HFF-Myc (cell line): Measurements from ENCODE around the gene MTRF1L.
A peak's percentile ranks its signal among the peaks of the same experiment; 100 is the strongest.
"Not testable (repeated sequence)": the region's sequence is repeated elsewhere in the genome, so short reads cannot be mapped to it uniquely, and the experiment has no call there.

Source experiments
- DNase-seq: peaks from one replicate; pipeline ENCODE4 v3.0.0-alpha.2; 2011; ENCODE audit warnings: low read depth; ENCODE audit errors: extremely low read depth
- H3K4me3 ChIP-seq: replicated peaks from 2 replicates; pipeline ENCODE4 v1.5.1; 2011; ENCODE audit warnings: low read depth, mild to moderate bottlenecking, control low read depth, low read length
- CTCF ChIP-seq: IDR thresholded peaks from 2 replicates; pipeline ENCODE4 v1.5.1; 2012; ENCODE audit warnings: mild to moderate bottlenecking, low read depth, low read length, control low read depth; ENCODE audit errors: missing control alignments

Gene MTRF1L

GRCh38 chr6:152986978-152987377 is 15.5 kb downstream of the MTRF1L start:
- DNase-seq = no peak
- TF ChIP-seq CTCF = no peak
- no peak overlapping the region for H3K4me3 ChIP-seq

- not testable (repeated sequence) for DNase-seq
- peak overlapping the region; percentile 94 for H3K4me3 ChIP-seq
Measured at GRCh38 chr6:152985300-152985699, 17.2 kb downstream of the MTRF1L start.

GRCh38 chr6:152984513-152984872 is 18.0 kb downstream of the MTRF1L start:
- peak overlapping the region; percentile 94 for H3K4me3 ChIP-seq
- DNase-seq = no peak
- no peak for TF ChIP-seq CTCF

GRCh38 chr6:152983637-152984512 is 18.6 kb downstream of the MTRF1L start:
- peak; percentile 57 for DNase-seq
- no peak for TF ChIP-seq CTCF
- H3K4me3 ChIP-seq = peak overlapping the region; percentile 94

GRCh38 chr6:152982904-152983636 is 19.4 kb downstream of the MTRF1L start, which contains the start of gene FBXO5:
Gene FBXO5 (minus strand): TSS chr6:152983041. CDS start chr6:152982959, 82 bp downstream.
- TF ChIP-seq CTCF = no peak
- peak within 1 kb of the TSS; percentile 94 for H3K4me3 ChIP-seq
- peak; percentile 85 for DNase-seq

- peak overlapping the region; percentile 94 for H3K4me3 ChIP-seq
- TF ChIP-seq CTCF = no peak
- no peak for DNase-seq
Measured at GRCh38 chr6:152981989-152982903, 20.3 kb downstream of the MTRF1L start.

- H3K4me3 ChIP-seq = peak overlapping the region; percentile 94
- DNase-seq = no peak
- no peak for TF ChIP-seq CTCF
Measured at GRCh38 chr6:152981219-152981618, 21.3 kb downstream of the MTRF1L start.
